ENCODE measurements around the gene MTHFD1. TPM values are rescaled to one million over a fixed set of nuclear protein-coding genes. Genes with fewer than 3 reads are reported as not detected.

Gene MTHFD1
- total and polyA plus RNA-seq, 9 of the 15 experiments (the other 6 are each of a cell fraction or from before 2014, with no cell fraction given), result 66.7 to 158 (median 90.9) TPM

GRCh38 chr14:64363265-64363846 is 24.8 kb upstream of the MTHFD1 start (continued):
- TF ChIP-seq NR0B1 (IDR thresholded peaks at IDR 0.05; ENCODE audit: partially characterized antibody), result no peak
- TF ChIP-seq ETV1 (tag; conservative IDR thresholded peaks at IDR 0.05; ENCODE audit: low read depth), result peak; percentile 93
- TF ChIP-seq NR2F6 (CRISPR knock-in tag; IDR thresholded peaks at IDR 0.05), result peak; percentile 97
- no peak for TF ChIP-seq MGA (IDR thresholded peaks at IDR 0.05)
- peak; percentile 100 for TF ChIP-seq PTTG1 (tag; IDR thresholded peaks at IDR 0.05; ENCODE audit: low read depth)
- no peak for TF ChIP-seq ATF6 (CRISPR knock-in tag; IDR thresholded peaks at IDR 0.05)
- TF ChIP-seq ZBTB33 (CRISPR knock-in tag; IDR thresholded peaks at IDR 0.05), result no peak
- TF ChIP-seq ERF (CRISPR knock-in tag; IDR thresholded peaks at IDR 0.05), result peak; percentile 100
- TF ChIP-seq ZNF324 (CRISPR knock-in tag; IDR thresholded peaks at IDR 0.05), result peak; percentile 93
